Raji (cell line): ENCODE results near the gene FASTK.
A peak's percentile ranks its signal among the peaks of the same experiment; 100 is the strongest.

Experiments used
- POLR2A ChIP-seq: IDR thresholded peaks from 2 replicates; pipeline ENCODE4 v1.6.1; 2011; ENCODE audit warnings: low read depth, low read length, control low read depth; ENCODE audit not compliant: insufficient read depth

Gene FASTK, protein sequence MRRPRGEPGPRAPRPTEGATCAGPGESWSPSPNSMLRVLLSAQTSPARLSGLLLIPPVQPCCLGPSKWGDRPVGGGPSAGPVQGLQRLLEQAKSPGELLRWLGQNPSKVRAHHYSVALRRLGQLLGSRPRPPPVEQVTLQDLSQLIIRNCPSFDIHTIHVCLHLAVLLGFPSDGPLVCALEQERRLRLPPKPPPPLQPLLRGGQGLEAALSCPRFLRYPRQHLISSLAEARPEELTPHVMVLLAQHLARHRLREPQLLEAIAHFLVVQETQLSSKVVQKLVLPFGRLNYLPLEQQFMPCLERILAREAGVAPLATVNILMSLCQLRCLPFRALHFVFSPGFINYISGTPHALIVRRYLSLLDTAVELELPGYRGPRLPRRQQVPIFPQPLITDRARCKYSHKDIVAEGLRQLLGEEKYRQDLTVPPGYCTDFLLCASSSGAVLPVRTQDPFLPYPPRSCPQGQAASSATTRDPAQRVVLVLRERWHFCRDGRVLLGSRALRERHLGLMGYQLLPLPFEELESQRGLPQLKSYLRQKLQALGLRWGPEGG

DNA sequence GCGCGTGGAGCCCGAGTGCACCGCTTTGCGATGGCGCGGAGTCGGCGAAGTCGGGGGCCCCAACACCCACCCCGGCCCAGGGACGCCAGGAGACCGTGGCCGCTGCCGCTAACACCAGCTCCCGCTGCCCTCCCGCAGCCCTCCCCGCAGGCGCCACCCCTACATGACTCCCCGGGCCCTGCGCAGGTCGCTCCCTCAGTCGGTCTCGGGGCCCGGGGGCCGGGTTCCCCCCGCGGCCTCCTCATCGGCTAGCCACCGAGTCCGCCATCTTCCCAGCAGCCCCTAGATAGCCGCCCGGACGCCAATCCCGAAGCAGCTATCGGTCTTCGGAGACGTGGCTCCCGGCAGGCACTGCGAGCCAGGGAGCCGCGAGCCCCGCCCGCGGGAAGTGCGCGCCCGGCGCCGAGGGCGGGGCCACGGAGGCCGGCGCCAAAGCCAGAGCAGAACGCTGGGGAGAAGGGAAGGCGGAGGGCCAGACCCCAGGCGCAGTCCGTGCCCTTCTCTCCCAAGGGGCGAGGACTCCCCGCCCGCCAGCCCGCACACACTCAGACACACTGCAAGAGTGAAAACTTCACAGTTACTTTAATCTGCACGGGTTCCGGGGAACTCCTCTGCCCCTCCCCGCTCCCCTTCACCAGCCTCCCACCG, at the start of gene FASTK:
FASTK (minus strand) TSS at position 288 of the 648 bp plus-strand sequence; CDS start at position 245, 43 bp downstream.
- peak; percentile 81 for TF ChIP-seq POLR2A

DNA sequence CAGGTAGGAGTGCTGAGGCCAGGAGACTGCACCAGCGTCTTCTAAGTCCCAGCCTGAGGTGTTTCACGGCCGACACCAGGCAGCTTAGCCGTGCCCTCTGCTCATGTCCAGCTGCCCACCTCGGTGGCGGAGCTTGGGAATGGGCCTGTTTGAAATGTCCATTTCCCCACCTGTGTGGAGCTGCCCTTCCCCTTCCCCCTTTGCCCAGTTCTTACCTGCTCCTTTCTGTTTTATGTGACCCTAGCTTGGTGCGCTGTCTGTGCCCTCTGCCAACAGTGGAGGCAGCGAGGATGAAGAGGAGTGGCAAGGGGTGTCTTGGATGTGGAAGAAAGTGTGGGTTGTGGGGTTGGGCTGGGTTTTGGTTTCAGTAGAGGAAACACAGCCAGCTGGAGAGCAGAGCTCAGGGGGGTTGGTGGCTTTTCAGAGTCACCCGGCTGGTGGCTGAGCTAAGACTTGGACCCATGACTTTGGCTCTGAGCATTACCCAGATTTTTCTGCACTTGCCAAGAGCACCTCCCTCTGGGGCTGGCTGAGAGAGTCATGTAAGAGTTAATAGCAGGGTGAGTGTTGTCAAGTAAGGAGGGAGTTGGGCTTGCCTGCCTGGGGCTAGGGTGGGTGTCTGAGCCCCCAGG, 49.5 kb upstream of the FASTK start:
- no peak for TF ChIP-seq POLR2A

DNA sequence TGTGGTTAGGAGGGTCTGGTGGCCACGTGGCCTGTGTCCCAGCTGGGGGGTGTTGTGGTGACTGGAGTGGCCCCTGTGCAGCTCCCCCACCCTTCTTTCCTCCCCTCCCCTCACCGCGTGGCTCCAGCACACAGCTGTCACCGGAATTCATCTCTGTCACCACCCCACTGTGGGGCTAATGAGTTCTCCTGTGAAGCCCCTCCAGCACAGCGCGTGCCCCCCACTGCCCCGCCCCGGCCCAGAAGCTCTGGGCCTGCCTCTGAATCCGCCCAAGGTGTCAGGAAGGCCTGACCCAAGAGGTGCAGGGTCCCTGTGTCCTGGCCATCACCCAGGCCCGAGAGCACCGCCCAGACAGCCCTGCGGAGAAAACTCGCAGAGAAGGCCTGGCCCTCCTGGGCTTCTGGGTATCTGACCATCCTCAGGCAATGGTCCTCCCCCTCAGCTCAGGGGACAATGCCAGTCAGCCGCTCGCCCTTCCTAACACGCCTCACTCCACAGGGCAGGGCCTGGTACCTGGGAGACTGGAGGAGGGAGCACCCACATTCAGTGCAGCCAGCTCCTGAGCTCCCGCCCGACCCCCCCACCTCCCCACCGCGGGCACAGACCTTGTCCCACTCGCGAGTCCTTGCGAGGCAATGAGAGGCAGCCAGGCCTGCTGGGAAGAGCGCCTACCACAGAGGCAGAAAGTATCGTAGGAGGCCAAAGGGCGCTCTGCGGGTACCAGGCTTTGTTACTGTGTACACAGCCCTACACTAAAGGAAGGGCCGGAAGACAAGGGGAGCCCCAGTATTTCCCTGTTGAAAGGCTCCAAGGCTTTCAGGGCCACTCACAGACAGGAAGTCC, 48.7 kb upstream of the FASTK start:
- no peak for TF ChIP-seq POLR2A

DNA sequence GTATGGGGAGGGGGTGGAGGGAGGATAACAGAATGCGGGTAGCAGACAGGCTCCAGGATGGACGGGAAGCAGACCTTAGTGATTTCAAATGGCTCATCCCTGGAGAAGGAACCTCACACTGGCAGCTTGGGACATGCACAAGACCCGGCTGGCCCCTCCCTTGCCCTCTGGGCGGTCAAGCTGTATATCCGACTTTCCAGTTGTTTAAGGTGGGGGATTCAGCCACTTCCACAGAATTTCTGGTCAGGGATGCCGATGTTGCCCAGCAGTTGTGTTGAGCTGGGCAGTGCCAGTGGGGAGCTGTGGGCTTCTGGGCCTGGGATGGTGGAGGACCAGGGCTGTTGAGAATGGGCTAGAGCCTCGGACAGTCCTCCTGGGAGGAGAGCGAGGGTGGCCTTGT, 48.1 kb upstream of the FASTK start:
- TF ChIP-seq POLR2A: no peak

DNA sequence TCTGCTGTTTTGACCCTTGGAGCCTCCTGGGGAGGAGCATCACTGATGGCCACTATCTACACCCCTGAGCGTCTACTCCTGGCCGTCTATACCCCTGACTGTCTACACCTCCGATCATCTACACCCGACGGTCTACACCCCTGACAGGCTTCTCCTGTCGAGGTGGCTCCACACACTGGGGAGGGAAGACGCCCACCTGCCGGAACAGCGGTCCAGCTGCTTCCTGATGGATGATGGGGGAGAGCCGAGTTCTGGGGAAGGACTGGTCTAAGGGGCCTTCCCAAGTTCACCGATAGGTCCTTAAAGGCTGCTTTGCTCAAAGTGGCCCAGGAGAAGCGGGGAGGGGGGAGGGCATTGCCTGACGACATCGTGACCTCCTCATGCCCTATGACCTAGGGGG, 47.5 kb upstream of the FASTK start:
- no peak for TF ChIP-seq POLR2A

DNA sequence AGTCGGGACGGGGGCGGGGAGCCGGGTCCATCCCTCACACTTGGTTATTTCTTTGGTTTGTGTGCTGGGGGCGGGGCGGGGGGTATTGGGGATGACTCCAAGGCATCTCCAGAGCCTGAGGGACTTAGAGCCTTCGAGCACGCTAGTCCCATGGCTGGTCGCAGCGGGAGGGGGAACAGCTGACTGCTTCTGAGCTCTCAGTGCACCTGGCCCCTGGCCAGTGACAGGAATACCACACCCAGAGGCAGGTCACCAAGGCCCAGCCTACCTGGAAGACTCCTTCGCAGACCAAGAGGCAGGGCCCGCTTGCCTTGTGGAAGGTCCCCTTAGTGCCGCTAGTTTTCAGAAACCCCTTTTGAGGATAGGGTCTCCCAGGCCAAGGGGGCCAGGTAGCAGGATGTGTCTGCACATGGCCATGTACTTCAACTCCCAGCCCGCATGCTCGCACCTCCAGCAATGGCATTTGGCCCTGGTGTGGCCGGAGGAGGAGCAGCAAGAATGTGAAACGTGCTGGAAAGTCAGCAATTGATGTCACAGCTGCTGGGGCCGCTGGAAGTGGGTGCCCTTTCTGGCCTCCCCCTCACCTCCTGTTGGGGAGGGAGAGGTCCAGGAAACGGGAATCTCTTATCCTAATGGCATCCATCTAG, 46.0 kb upstream of the FASTK start:
- no peak for TF ChIP-seq POLR2A

DNA sequence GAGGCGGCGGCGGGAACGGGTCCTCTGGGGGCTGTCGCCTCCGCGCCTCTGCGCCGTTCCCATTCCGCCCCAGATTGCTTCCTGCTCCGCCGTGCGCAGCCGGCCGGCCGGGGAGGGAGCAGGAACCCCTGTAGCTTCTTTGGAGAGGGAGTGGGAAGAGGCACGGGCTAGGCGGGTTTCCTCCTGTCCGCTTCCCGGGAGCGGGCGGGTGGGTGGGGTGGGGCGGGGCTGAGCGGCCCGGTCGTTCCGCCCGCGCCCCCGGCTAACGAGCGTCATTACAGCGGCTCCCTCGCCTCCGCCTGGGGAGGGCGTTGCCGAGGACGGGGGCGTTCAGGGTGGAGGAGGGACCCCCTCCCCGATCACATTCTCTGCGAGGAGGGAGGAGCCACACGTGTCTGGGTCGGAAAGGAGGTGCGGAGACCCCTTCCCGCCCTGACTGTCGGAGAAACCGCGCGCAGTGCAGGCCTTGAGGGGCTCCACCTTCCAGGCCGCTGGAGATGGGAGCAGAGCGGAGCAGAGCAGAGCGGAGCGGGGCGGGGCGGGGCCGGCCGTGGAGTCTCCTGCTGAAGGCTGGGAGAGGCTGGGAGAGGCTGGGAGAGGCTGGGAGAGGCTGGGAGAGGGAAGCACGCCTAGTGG, 45.4 kb upstream of the FASTK start:
- TF ChIP-seq POLR2A: no peak

DNA sequence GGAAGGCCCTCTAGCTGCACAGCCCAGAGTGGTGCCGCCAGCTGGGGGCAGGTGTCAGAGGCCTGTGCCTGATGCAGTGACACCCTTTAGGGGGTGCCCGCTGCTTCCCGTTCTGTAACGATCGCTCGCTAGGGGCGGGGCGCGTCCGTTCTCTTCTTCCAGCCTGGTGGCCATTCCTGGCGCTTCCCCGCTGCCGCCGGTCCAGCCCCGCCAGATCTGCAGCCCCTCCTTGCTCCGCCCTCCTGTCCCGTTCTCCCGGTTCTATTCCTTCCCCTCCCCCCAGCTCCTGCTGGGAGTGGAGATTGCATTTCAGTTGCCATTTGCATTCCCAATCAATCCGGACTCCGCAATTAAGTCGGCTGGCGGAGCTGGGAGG, 44.8 kb upstream of the FASTK start:
- no peak for TF ChIP-seq POLR2A

DNA sequence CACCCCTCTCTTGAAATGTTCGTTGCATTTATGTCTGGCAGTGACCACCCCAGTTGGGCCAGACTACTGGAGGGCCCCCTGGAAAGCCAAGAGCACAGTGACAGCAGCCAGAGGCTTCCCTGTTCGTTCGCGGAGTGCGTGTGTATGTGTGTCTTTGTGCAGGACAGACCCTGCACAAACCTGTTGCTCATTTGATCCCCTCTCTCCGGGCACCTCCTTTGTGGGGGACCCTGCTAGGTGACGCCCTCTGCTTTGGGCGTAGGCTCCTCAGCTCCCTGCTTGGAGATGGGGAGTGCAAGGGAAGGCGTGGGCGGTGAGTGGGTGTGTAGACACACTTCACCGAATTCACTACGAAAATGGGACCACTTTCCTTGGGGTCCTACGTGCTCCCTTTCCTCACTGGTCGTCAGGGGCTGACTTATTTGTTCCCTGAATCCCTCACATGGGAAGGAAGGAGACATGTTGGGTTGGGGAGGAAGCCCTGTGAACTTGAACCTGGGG, 44.3 kb upstream of the FASTK start:
- no peak for TF ChIP-seq POLR2A

DNA sequence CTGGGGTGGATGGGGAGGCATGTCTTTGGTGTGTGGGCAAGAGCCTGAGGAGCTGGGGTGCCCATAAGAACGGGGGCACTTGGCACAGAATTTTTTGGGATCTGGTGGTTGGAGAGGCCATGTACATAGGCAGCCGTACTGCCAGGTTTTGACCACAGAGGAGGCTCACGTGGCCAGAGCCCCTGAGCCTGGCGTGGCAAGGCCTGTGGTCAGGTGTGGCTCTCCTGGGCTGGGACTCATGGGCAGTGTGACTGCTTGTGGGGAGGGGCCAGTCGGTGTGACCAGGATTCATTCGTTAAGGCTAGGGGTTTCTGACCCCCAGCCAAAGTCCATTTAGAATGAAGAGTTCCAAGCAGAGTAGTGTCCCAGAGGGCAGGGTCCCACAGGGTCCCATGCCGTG, 43.9 kb upstream of the FASTK start:
- TF ChIP-seq POLR2A: no peak

DNA sequence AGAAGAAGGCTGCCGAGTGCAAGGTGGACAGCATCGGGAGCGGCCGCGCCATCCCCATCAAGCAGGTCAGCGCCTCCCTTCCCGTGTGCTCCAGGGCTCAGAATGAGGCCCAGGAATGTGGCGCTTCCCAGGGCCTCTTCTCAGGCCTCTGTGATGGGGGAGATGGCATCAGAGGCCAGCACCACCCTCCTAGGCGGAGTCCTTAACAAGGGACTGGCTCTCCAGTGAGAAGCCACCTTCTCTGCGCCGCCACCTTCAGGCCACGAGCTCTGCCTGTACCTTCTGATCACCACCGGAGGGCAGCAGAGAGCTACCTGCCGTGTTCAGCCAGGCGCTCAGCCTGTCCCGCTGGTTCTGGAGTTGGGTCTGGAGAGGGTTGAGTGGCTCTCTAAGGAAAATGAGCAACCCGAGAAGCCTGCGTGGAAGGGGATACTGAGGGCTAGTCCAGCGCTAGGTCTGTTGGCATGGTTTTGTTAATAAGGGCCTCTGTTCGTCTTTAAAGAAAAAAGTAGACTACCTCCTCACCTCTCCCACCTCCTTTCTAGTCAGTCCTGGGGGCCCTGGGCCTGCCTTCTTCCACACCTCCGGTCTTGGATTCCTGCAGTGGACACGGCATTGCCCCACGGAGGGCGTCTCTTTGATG, 43.3 kb upstream of the FASTK start:
- TF ChIP-seq POLR2A: no peak

DNA sequence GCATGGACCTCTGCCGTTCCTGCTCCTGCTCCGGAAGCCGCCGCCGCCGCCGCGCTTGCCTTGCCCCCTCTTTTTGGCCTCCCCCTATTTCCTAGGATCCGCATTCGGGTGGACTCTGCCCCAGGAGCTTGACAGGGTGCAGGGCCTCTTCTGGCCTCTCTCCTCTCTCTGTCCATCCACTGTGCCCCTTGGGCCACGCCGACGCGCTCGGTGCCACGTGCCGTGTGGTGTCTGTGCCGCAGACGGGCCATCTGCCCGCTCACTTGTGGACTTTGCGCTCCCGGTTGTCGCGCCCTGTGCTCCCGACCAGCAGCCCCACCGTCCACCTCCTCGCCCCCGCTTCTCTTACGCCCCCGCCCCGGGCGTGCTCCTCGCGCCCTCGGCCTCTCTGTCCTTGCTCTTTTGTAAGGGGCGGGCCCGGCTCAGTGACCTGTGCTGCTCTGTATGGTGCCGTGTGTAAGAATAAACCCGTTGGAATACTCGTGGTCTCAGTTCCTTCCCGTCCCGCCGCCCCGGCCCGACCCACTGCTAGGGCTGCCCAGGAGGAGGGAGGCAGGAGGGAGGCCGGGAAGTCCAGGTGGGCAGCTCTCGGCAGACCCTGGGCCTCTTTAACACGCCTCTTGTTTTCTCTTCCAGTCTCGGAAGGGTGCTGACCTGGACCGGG, 42.7 kb upstream of the FASTK start:
- TF ChIP-seq POLR2A: no peak

DNA sequence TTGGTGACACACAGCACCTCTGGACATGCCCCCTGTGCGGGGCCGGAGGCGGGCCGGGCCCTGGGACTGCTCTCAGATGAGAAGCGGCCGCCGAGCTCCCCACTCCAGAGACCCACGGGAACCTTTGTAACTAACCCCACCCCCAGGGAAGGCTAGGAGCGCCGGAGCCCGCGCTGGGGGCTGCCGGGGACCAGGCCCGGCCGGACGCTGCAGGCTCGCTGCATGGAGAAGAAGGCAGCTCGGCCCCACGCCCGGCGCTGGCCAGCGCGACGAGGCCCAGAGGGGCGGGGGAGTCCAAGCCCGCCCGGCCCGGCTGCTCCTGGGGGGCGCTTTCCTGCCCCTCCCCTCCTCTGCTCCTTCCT, 42.2 kb upstream of the FASTK start:
- no peak for TF ChIP-seq POLR2A
